ENCODE results near the gene SCN11A. TPM values are rescaled to one million over a fixed set of nuclear protein-coding genes. Genes with fewer than 3 reads are reported as not detected.

The SCN11A gene
- total and polyA plus RNA-seq, 2 of the 13 experiments (the other 11 are each of a cell fraction or from before 2014, with no cell fraction given) = 0.02 to 0.11 TPM

GRCh38 chr3:39101022-39101689, 49.4 kb upstream of the SCN11A start:
- no peak overlapping the region for H3K9ac ChIP-seq (ENCODE audit: insufficient read depth, low read depth, low read length)
- FAIRE-seq = peak; percentile 8
- DNase-seq (ENCODE audit: low spot score) = peak; percentile 29
- H3K4me1 ChIP-seq (ENCODE audit: insufficient read depth, low read length) = peaks cover 33% of the 10 kb centered on the region
- H3K27me3 ChIP-seq (ENCODE audit: control insufficient read depth in 1 of 2, insufficient read depth in 2 of 2, low read length in 2 of 2) = no peaks in the 10 kb centered on the region
- H3K9me3 ChIP-seq (ENCODE audit: low read length) = no peaks in the 10 kb centered on the region
- H3K79me2 ChIP-seq (ENCODE audit: insufficient read depth, low read length) = peaks cover 13% of the 10 kb centered on the region
- BruUV-seq (replicated peaks) = no TSS peak
- ChIA-PET POLR2A (interaction anchor here (0.6 kb wide), 1 partner anchor 40 kb away, joined by 3 read pairs; no protein-coding TSS in a partner anchor), CTCF (ENCODE audit: low intra/inter-chr PET ratio, low total read pairs) (interaction anchor here (1.2 to 1.5 kb wide), 3 partner anchors 80 to 191 kb away, joined by 3 to 13 read pairs (median 3); no protein-coding TSS in a partner anchor)
- no peaks in the 10 kb centered on the region for H4K20me1 ChIP-seq (ENCODE audit: insufficient read depth, low read length)
- in situ Hi-C loops (cut with HindIII; ENCODE audit: extremely low pct_ligation_motif_present, low pct_unique_long_range_greater_than_20kb) (no loop called here), intact Hi-C loops (cut with micrococcal nuclease; ENCODE audit: unreplicated experiment) (no loop called here)
- H3K4me3 ChIP-seq (replicated peaks in 1 of 3; ENCODE audit: insufficient read depth in 1 of 3, low read depth in 2 of 3, low read length in 3 of 3) = no peak overlapping the region
- no peak overlapping the region for H3K27ac ChIP-seq (ENCODE audit: extremely low read length, insufficient read depth, low read length)
- ATAC-seq = peak; percentile 70
- no peak overlapping the region for H3K4me2 ChIP-seq (ENCODE audit: low read depth, low read length)
- H3K36me3 ChIP-seq (replicated peaks in 1 of 2; ENCODE audit: control insufficient read depth in 1 of 2, insufficient read depth in 2 of 2, low read length in 2 of 2) = peaks cover 11 to 41% of the 10 kb centered on the region in 2 experiments
- H2AFZ ChIP-seq (ENCODE audit: low read length) = no peak overlapping the region
- WGBS (ENCODE audit: low lambda C conversion rate) = 86% methylated on average over 3 of the region's 5 CpGs
- no peak for TF ChIP-seq ZNF674 (CRISPR knock-in tag; IDR thresholded peaks at IDR 0.05; ENCODE audit: low read depth)
- TF ChIP-seq SMC3 (IDR thresholded peaks at IDR 0.05; ENCODE audit: low read length) = peak; percentile 35
- TF ChIP-seq HOXA9 (CRISPR knock-in tag; IDR thresholded peaks at IDR 0.05; ENCODE audit: borderline replicate concordance) = no peak
- peak; percentile 55 for TF ChIP-seq STAG1 (CRISPR knock-in tag; IDR thresholded peaks at IDR 0.05)
- TF ChIP-seq, protein P1, sequence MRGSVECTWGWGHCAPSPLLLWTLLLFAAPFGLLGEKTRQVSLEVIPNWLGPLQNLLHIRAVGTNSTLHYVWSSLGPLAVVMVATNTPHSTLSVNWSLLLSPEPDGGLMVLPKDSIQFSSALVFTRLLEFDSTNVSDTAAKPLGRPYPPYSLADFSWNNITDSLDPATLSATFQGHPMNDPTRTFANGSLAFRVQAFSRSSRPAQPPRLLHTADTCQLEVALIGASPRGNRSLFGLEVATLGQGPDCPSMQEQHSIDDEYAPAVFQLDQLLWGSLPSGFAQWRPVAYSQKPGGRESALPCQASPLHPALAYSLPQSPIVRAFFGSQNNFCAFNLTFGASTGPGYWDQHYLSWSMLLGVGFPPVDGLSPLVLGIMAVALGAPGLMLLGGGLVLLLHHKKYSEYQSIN (CRISPR knock-in tag; IDR thresholded peaks at IDR 0.05; ENCODE audit: borderline replicate concordance) = no peak
- TF ChIP-seq SRY (CRISPR knock-in tag; IDR thresholded peaks at IDR 0.05) = no peak
- TF ChIP-seq NFAT5 (CRISPR knock-in tag; IDR thresholded peaks at IDR 0.05) = no peak
- no peak for TF ChIP-seq TARDBP (CRISPR knock-in tag; IDR thresholded peaks at IDR 0.05)
- no peak for TF ChIP-seq ZNF224 (CRISPR knock-in tag; IDR thresholded peaks at IDR 0.05)
- TF ChIP-seq SNAI1 (CRISPR knock-in tag; IDR thresholded peaks at IDR 0.05; ENCODE audit: borderline replicate concordance) = no peak
- no peak for TF ChIP-seq NFKBIZ (CRISPR knock-in tag; IDR thresholded peaks at IDR 0.05)
- TF ChIP-seq NR2F1 (CRISPR knock-in tag; IDR thresholded peaks at IDR 0.05) = peak; percentile 74
- no peak for TF ChIP-seq ZMYM4 (CRISPR knock-in tag; IDR thresholded peaks at IDR 0.05)
- TF ChIP-seq POGZ (CRISPR knock-in tag; IDR thresholded peaks at IDR 0.05) = 0 out of 2 replicates have a peak, but pooled peaks have one; percentile 26
- no peak for TF ChIP-seq PBX2 (CRISPR knock-in tag; IDR thresholded peaks at IDR 0.05)
- TF ChIP-seq, protein P2, sequence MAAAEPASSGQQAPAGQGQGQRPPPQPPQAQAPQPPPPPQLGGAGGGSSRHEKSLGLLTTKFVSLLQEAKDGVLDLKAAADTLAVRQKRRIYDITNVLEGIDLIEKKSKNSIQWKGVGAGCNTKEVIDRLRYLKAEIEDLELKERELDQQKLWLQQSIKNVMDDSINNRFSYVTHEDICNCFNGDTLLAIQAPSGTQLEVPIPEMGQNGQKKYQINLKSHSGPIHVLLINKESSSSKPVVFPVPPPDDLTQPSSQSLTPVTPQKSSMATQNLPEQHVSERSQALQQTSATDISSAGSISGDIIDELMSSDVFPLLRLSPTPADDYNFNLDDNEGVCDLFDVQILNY (CRISPR knock-in tag; conservative IDR thresholded peaks at IDR 0.05) = no peak
